Erythroblast (primary cell): ENCODE measurements around the gene LRRC1.

ENCODE experiments used
- GATA1 ChIP-seq: IDR thresholded peaks from 2 replicates; pipeline ENCODE4 v1.6.1; 2011; ENCODE audit warnings: low read depth, mild to moderate bottlenecking, control low read depth, low read length, moderate library complexity
- POLR2A ChIP-seq: IDR thresholded peaks from 2 replicates; pipeline ENCODE4 v1.6.1; 2011; ENCODE audit warnings: mild to moderate bottlenecking, low read length

- TF ChIP-seq GATA1 = no peak
- TF ChIP-seq POLR2A = no peak
Measured at GRCh38 chr6:53920881-53921280, 126.1 kb downstream of the LRRC1 start.
